GM04503 (cell line): ENCODE measurements around the gene ARVCF.

Experiments
- DNase-seq: peaks from one replicate; pipeline ENCODE4 v3.0.0-alpha.2; 2012; ENCODE audit warnings: low read depth

The ARVCF gene

GRCh38 chr22:20052309-20053259 is 36.0 kb upstream of the ARVCF start:
- DNase-seq: no peak

GRCh38 chr22:20051927-20052308 is 35.3 kb upstream of the ARVCF start:
- DNase-seq: no peak

- DNase-seq: no peak
Measured at GRCh38 chr22:20046730-20047129, 30.1 kb upstream of the ARVCF start.

GRCh38 chr22:20044495-20045151 is 28.0 kb upstream of the ARVCF start:
- DNase-seq: no peak

GRCh38 chr22:20043997-20044342 is 27.3 kb upstream of the ARVCF start:
- DNase-seq: no peak

GRCh38 chr22:20043057-20043996 is 26.7 kb upstream of the ARVCF start:
- no peak for DNase-seq

- DNase-seq: no peak
Measured at GRCh38 chr22:20040327-20041200, 23.9 kb upstream of the ARVCF start.

GRCh38 chr22:20039683-20040325 is 23.2 kb upstream of the ARVCF start:
- DNase-seq: no peak

GRCh38 chr22:20038574-20038973 is 22.0 kb upstream of the ARVCF start:
- no peak for DNase-seq

- DNase-seq: no peak
Measured at GRCh38 chr22:20037419-20037818, 20.8 kb upstream of the ARVCF start.

GRCh38 chr22:20036535-20037392 is 20.1 kb upstream of the ARVCF start:
- DNase-seq: no peak

- no peak for DNase-seq
Measured at GRCh38 chr22:20036084-20036482, 19.5 kb upstream of the ARVCF start.

- no peak for DNase-seq
Measured at GRCh38 chr22:20035375-20036083, 18.9 kb upstream of the ARVCF start.

- no peak for DNase-seq
Measured at GRCh38 chr22:20034143-20034542, 17.5 kb upstream of the ARVCF start.

GRCh38 chr22:20033045-20033706 is 16.6 kb upstream of the ARVCF start:
- no peak for DNase-seq

- DNase-seq: no peak
Measured at GRCh38 chr22:20032407-20032991, 15.9 kb upstream of the ARVCF start.

- DNase-seq: no peak
Measured at GRCh38 chr22:20031732-20032406, 15.2 kb upstream of the ARVCF start.
